ENCODE results near the gene IL1R1.

IL1R1 gene

DNA sequence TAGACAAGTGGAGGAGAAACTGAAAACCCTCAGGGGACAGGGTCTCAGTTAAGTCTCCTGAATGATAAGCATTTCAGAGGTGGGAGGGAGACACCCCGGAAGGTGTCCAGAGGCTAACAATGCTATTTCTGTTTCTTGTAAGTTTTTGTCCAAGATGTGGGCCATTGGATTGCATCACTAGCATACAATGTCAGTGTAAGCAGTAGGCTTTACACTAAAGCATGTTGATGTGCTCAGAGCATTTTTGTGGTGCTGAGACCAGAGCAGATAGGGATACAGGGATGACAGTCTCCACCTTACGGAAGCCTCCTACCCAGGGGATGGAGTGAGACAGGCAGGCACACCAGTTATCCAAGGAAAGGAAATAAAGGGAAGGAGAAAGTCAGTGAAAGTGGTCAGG, 2.2 kb upstream of the IL1R1 start:
- DNase-seq (ENCODE audit: low read depth) = no peak

GRCh38 chr2:102141011-102141943, 1.3 kb upstream of the IL1R1 start:
- no peak for DNase-seq (ENCODE audit: low read depth)

DNA sequence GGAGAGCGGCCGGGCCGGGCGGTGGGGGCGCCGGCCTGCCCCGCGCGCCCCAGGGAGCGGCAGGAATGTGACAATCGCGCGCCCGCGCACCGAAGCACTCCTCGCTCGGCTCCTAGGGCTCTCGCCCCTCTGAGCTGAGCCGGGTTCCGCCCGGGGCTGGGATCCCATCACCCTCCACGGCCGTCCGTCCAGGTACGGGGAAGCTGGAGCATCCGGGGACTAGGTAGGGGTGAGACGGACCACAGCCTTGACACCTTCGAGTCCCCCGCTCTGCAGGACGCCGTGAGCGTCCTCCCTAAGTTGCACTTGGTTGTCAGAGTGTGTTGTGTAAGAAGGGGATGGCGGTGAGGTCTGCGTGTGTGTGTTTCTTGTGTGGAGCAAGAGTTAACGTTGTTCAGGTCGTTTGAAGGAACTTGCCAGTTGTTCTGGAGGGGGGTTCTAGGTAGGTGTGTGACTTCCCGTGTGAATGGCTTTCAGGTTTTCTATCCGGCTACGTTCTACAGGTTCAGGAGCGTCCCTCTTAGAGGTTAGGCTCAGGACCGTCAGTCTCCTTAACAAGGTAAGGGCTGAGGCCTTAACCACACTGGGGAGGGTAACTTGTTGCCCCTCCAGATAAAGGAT, 393 bp downstream of the IL1R1 start:
- no peak for DNase-seq (ENCODE audit: low read depth)

DNA sequence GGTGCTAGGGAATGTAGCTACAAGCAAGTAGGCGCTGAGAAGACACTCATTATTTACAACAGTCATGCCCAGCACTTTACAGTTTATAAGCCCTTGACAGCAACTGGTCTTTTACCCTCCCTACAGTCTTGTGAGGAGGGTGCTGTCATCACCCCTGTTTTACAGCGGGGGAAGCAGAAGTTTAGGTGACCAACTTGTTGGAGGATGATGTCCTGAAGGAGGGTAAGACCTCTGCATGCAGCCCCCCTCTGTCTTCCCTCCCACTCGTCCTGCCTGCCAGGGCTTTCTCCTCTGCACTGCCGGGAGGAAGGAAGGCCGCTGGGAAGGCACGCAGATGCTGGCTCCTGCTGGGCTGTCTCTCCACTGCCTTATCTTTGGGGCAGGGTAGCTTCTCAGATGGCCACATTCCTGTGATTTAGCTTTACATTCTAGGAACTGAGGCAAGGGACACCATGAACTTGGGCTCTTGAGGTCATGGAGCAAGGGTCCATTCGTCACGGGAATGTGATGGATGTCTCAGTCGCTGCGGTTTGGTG, 972 bp downstream of the IL1R1 start:
- DNase-seq (ENCODE audit: low read depth) = no peak

GRCh38 chr2:102144128-102144527, 1.6 kb downstream of the IL1R1 start:
- DNase-seq (ENCODE audit: low read depth) = no peak

DNA sequence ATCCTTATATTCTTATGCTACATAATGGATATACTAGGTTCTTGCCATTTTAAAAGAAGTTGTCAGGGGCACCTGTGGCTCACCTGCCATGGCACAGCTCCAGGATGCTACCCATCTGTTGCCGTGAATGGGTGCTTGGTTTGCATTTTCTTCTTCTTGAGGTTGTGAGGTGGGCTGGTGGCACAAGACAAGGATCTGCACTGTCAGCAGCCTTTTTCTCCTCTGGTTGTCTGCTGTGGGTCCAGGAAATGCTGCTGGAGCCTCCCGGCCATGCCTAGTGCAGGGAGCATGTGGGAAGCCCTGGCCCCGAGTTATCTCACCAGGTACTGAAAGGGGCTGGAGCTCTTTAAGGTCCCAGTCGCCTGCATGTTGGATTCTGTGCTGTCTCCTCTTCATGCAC, 2.6 kb downstream of the IL1R1 start:
- no peak for DNase-seq (ENCODE audit: low read depth)

DNA sequence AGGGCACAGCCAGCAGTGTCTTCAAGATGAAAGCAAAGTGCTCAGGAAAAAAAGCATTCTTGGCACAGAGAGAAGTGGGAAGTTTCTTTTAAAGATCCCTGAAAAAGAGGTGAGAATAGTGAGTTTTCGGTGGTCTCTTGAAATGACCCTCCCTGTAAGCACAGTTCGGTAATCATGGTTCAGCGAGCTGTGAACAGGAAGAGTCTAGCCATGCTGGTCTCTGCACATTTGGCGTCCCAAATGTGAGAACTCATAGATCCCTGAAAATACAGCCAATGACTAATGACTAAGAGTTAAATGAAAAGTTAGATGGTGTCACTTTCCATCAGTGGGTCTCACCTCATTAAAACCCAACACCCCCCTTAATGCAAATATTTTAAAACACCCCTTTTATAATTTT, 3.4 kb downstream of the IL1R1 start:
- DNase-seq (ENCODE audit: low read depth) = no peak

- DNase-seq (ENCODE audit: low read depth) = no peak
These were observed 5.4 kb downstream of the IL1R1 start for GRCh38 chr2:102147935-102148334.

GRCh38 chr2:102149243-102149642, 6.7 kb downstream of the IL1R1 start:
- no peak for DNase-seq (ENCODE audit: low read depth)

GRCh38 chr2:102149644-102150455, 7.3 kb downstream of the IL1R1 start:
- DNase-seq (ENCODE audit: low read depth) = no peak

- no peak for DNase-seq (ENCODE audit: low read depth)
These were observed 11.8 kb downstream of the IL1R1 start for GRCh38 chr2:102154364-102154763.

GRCh38 chr2:102154946-102155702, 12.6 kb downstream of the IL1R1 start:
- no peak for DNase-seq (ENCODE audit: low read depth)

DNA sequence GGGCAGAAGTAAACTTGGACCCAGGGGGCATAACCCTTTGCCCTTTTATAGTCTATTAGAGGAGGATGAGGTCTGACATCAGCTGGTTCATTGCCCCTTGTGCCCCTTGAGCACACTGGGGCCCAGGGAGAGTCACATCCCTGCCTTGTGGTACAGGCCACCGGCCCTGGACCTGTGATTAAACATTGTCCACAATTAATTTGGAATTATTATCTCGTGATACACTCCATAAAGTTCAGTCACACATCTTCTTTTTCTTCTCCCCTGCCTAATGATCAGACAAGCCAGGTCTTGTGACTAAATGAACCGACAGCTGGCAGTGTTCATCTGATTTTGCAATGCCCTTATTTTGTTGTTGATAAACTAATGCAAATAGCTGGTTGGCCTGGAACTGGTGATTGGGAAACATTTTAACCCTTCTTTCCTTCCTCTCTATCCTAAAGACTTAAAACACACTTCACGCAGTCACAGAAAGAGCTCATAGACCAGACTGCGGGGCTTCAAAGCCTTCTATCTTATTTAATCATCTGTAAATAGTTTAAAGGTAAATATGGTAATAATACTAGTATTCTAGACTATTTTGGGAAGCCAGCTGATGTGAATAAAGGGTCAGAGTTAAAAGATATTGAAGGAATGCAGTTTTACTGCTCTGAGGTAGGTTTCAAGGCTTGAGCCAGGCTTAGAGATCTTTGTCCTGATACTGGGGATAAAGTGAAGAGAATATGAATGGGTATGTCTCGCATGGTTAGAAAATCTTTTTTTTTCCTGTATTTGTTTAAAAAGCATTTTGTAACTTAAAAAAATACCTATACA, 13.4 kb downstream of the IL1R1 start:
- DNase-seq (ENCODE audit: low read depth) = no peak

- no peak for DNase-seq (ENCODE audit: low read depth)
These were observed 15.6 kb downstream of the IL1R1 start for GRCh38 chr2:102158011-102158755.

- DNase-seq (ENCODE audit: low read depth) = no peak
These were observed 16.7 kb downstream of the IL1R1 start for GRCh38 chr2:102159295-102159694.

- DNase-seq (ENCODE audit: low read depth) = no peak
These were observed 23.8 kb downstream of the IL1R1 start for GRCh38 chr2:102166189-102166845.

GRCh38 chr2:102168026-102168771, 25.7 kb downstream of the IL1R1 start:
- DNase-seq (ENCODE audit: low read depth) = no peak

DNA sequence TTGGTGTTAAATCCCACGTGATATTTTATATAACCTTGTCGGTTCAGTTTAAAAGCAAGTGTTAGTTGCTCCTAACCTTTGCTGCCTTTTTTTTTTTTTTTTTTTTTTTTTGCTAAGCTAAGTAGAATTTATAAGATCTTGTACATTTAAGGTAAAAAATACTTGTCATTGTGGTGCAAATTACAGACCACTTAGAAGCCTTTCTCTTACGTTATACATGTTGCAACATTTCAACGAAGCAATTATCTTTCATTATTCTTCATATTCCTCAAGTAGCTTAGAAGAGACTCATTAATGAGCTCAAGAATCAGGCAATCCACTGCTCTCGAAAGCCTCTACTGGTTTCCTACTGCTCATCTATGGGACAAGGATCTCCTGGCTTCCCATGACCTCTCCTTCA, 29.4 kb downstream of the IL1R1 start:
- no peak for DNase-seq (ENCODE audit: low read depth)

- no peak for DNase-seq (ENCODE audit: low read depth)
These were observed 30.2 kb downstream of the IL1R1 start for GRCh38 chr2:102172745-102173144.

All from stimulated activated CD8-positive, alpha-beta memory T cell treated with anti-CD3 and anti-CD28 coated beads, Interleukin-15, amount 100 ng/mL, for 1 hour (primary cell).